GM19397 (cell line): ENCODE measurements around the gene CASR.

Source experiments
- ATAC-seq: cut with Tn5 transposase; IDR thresholded peaks from one replicate; pipeline ENCODE4 v1.9.1; 2021; ENCODE audit warnings: mild to moderate bottlenecking, moderate library complexity; ENCODE audit not compliant: unreplicated experiment

CASR gene

DNA sequence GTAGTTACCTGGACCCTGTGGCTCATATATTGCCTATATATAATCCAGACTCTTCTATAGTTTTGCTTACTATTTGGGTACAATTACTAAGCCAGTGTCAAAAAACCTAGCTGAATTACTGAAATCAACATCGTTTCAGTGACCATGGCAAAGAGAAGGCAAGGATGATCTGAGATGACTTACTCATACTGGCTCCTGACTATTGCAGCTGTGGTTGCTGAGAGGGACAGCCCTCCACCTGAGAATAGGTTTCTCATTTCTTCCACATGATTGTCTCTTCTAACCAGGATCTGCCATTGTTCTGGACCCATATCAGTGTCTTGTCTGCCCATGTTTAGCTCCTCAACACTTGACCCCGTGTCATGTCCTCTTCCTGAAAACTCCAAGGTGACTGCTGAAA, 30.2 kb downstream of the CASR start:
- no peak for ATAC-seq

DNA sequence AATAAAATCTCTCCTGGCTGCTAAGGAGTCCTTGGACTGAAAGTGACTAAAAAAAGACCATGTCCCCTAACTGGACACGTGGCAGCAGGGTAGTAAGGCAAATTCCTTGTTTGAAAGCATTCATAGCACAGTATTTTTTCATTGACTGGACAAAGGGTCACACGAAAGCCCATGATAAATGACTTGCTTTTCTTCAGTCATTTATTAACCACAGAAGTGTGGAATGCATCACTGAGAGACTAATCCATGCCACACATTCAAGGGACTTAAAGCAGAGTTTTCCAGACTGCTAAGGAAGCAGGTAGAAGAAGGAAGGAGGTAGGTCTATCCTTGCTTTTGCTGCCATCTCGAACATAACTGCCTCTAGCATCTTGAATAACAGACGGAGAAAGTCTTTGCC, 31.2 kb downstream of the CASR start:
- ATAC-seq = no peak

- no peak for ATAC-seq
Observed at GRCh38 chr3:122215592-122216298, 32.3 kb downstream of the CASR start.

GRCh38 chr3:122217901-122218300, 34.4 kb downstream of the CASR start:
- ATAC-seq = no peak

- no peak for ATAC-seq
Observed at GRCh38 chr3:122219242-122219872, 35.9 kb downstream of the CASR start.

GRCh38 chr3:122227036-122227781, 43.7 kb downstream of the CASR start:
- ATAC-seq = no peak

GRCh38 chr3:122230174-122230573, 46.7 kb downstream of the CASR start:
- no peak for ATAC-seq

- no peak for ATAC-seq
Observed at GRCh38 chr3:122231465-122232157, 48.1 kb downstream of the CASR start.

DNA sequence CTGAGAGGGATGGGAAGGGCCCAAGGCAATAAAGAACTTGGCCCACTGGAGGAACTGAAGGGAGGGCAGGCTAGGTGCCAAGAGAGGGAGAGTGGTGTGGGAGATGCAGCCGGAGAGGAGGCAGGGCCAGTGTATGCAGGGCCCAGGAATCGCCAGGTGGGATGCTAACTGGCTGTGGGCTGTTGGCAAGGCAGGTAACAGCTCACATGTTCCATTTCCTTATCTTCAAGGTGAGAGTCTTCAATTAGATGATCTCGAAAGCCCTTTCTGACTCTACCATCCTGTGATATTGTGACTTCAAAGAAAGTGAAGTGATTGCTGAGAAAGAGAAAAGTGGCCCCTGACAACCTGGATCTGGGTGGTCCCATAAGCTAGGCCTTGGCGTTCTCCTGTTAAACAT, 49.0 kb downstream of the CASR start:
- no peak for ATAC-seq

GRCh38 chr3:122233101-122233952, 49.9 kb downstream of the CASR start:
- ATAC-seq = peak; percentile 76

GRCh38 chr3:122234117-122234516, 50.6 kb downstream of the CASR start:
- ATAC-seq = no peak

DNA sequence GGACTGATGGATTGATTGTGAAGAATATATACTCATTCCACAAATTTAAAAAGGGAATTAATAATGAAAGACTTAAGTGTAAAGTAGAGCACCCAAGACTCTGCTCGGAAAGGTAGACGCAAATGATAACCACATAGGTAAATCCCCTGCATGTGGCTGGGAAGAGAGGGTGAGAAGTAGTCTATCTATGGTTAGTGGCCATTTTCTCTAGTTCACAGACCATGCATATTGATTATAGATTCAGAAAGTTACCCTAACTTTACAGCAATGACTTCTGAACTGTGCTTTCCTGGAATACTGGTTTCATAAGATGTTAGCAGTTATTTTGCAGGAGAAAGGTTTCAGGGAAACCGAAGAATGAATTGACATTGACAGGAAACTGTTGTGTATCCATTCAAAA, 51.7 kb downstream of the CASR start:
- no peak for ATAC-seq

DNA sequence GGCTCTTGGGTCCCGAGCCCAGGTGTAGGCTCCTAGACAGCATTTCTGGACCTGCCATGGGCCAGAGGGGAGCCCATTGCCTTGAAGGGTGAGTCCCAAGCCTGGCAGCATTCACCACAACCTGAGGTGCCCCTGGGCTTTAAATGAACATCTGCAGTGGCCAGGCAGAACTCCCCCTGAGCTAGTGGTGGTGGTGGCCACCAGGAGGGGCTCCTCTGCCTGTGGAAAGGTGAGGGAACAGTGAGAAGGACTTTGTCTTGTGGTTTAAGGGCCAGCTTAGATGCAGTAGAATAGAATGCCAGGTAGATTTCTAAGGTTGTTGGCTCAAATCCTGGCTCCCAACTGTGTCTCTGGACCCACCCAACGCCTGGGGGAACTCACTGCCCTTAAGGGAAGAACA, 55.6 kb downstream of the CASR start:
- no peak for ATAC-seq

DNA sequence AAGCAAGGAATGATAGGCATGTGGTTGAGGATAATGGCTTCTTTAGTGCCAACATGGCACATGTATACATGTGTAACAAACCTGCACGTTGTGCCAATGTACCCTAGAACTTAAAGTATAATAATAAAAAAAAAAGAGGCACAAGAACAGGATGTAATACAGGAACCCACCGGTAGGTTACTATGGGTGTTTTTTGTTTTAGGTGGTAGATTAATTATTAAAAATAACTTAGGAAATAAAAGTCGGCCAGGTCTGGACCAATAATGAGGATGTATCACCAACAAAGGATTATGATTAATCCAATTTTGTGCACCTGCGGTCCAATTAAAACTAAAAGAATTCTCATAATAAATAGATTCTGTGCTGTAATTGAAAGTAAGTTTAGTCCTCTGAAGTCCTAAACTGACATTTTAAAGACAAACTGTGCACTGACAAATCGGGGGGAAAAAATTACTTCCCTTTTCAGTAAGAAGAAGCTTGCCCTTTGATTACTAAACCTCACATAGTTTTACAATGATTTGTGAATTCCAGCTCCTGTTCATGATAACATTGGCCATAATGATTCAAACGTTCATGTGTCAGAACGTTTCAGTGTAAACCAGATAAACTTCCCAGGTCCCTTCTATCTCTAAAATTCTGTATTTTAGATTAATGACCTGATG, 62.2 kb downstream of the CASR start:
- no peak for ATAC-seq

GRCh38 chr3:122246199-122246598, 62.7 kb downstream of the CASR start:
- ATAC-seq = no peak

DNA sequence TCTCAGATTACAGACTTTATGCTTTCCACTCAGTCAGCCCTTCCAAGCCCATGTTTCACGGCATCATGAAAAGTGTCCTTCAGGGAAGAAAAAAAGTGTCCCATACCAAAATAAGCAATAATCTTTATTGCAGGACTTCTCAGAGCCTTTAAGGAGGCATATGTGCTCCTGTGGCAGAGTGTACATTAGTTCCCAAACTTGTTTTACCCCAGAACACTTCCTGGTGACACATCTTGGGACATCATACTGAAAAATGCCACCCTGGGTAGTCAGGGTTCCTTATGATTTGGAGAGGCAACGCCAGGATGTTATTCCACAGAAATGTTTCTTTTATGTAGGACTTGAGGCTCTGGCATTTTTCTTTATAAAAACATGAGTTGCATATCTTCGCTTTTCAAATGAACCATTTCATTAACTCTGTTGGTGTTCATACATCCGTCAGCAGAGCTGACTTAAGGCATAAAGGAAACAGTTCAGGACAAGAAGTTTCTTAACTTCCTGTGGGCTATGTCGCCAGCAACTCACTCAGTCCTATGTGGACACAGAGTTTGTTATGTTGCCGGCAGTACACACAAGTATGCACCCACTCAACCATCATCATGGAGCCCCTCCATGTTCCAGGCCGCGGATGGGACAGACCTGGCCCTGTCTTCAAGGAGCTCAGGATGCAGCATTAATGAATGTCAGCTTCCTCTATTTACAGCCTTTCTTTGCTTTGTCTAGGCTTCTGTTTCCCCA, 63.8 kb downstream of the CASR start:
- peak; percentile 28 for ATAC-seq

DNA sequence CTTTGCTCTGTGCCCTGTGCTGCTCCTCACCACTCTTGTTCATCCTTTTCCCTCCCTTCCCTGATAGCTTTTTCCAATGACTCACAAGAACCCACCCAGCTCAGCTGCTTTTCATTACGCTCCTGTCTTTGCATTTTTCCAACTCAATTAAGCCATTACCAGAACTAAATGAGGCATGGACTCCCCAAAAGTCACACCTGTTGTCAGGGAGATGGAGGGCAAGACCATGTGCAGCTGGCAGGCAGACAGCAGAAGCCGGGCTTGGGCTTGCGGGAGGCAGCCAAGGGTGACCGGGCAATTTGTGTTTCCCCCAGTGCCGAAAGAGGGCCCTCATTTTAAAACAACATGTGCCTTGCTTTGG, 64.3 kb downstream of the CASR start:
- peak; percentile 69 for ATAC-seq

DNA sequence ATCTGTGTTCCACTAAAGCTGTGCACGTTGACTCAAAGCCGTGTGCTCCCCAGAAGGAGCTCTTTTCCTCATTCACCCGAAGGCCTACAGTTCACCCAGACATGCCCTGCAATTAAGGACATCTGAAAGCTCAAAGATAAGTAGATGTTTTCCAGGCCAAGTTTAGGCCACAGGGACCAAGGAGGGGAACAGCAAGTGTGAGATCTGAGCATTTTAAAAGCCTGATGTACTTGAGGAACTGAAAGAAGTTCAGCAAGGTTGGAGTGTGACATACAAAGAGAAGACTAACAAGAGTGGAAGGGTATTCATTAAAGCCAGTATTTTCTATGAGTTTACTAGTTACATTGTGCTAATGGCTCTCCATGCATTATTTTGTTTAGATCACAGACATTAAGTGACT, 68.0 kb downstream of the CASR start:
- ATAC-seq = no peak

- ATAC-seq = no peak
Observed at GRCh38 chr3:122253581-122253980, 70.1 kb downstream of the CASR start.
